SU-DHL-6 (cell line): ENCODE results near the gene AGBL3.

Source experiments
- CTCF ChIP-seq: fragments of 200-600 bp; sonication (generic); IDR thresholded peaks from one replicate; pipeline ENCODE4 v1.5.1; 2017; ENCODE audit warnings: antibody characterized with exemption, mild to moderate bottlenecking, low read length, moderate library complexity; ENCODE audit not compliant: insufficient read depth, poor library complexity, severe bottlenecking
- EZH2phosphoT487 ChIP-seq: fragments of 200-600 bp; sonication (generic), shearing (Covaris generic); conservative IDR thresholded peaks from 2 replicates; pipeline ENCODE4 v1.6.1; 2018; ENCODE audit warnings: mild to moderate bottlenecking, antibody characterized with exemption, low read length, moderate library complexity, mixed read lengths

GRCh38 chr7:135181929-135182678 is 195.8 kb downstream of the AGBL3 start:
- TF ChIP-seq CTCF (no peak), EZH2phosphoT487 (no peak)
